Neutrophil (primary cell): Measurements from ENCODE around the gene RAB44.

Source experiments
- H3K27ac ChIP-seq: fragments of 200-600 bp; sonication (generic); 2 replicates; pipeline ENCODE4 v1.5.1; 2016; ENCODE audit warnings: mild to moderate bottlenecking, moderate library complexity
- H3K27me3 ChIP-seq: fragments of 200-600 bp; sonication (generic); 2 replicates; pipeline ENCODE4 v1.6.0; 2016; ENCODE audit warnings: mild to moderate bottlenecking
- H3K36me3 ChIP-seq: fragments of 200-600 bp; sonication (generic); 2 replicates; pipeline ENCODE4 v1.5.1; 2017
- H3K4me1 ChIP-seq, 2 experiments: fragments of 200-600 bp in 1 of 2; sonication (generic) in 1 of 2; 1 replicate in 1 of 2; 2 replicates in 1 of 2; pipeline versions ENCODE4 v1.5.1 to v1.6.1; 2013 to 2016; ENCODE audit warnings: low read depth in 1 of 2, low read length in 1 of 2, mild to moderate bottlenecking in 1 of 2, moderate library complexity in 1 of 2; ENCODE audit not compliant: control insufficient read depth in 1 of 2, insufficient read depth in 1 of 2
- H3K4me3 ChIP-seq, 2 experiments: fragments of 200-600 bp in 1 of 2; sonication (generic) in 1 of 2; 1 replicate in 1 of 2; 2 replicates in 1 of 2; pipeline ENCODE4 v1.5.1; 2013 to 2016; ENCODE audit warnings: low read depth in 1 of 2, low read length in 1 of 2, mild to moderate bottlenecking in 1 of 2, moderate library complexity in 1 of 2
- H3K9me3 ChIP-seq: fragments of 200-600 bp; sonication (generic); 2 replicates; pipeline ENCODE4 v1.5.1; 2016
- CTCF ChIP-seq: fragments of 200-600 bp; sonication (generic); IDR thresholded peaks from 2 replicates; pipeline ENCODE4 v1.5.1; 2016; ENCODE audit warnings: antibody characterized with exemption

Gene RAB44

DNA sequence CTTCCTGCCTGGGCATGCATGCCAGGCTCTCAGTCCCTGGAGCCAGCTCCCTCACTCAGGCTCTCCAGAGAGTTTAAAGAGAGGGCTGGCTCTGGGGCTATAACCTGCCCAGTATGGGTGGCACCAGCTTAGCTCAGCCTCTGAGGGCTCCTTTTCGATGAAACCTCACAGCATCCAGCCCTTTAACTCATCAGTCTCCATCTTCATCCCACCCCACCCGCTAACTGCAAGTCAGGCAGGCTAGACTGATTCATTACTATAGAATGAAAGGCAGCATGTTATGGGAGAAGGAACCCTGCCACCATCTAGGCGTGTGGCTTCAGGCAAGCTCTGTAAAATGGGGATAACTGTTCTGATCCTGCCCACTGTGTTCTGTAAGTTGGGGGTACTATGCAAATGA, 53.5 kb downstream of the RAB44 start:
- H3K9me3 ChIP-seq, result peaks cover 5% of the 10 kb centered on the region
- H3K4me3 ChIP-seq, result no peak overlapping the region
- H3K4me1 ChIP-seq, result peaks cover 7 to 8% of the 10 kb centered on the region in 2 experiments
- no peak overlapping the region for H3K27ac ChIP-seq
- peaks cover 10% of the 10 kb centered on the region for H3K27me3 ChIP-seq
- TF ChIP-seq CTCF, result no peak
- no peaks in the 10 kb centered on the region for H3K36me3 ChIP-seq

GRCh38 chr6:36751833-36752186, 54.2 kb downstream of the RAB44 start:
- H3K4me1 ChIP-seq, result peaks cover 7 to 8% of the 10 kb centered on the region in 2 experiments
- no peak overlapping the region for H3K27ac ChIP-seq
- H3K36me3 ChIP-seq, result no peaks in the 10 kb centered on the region
- peaks cover 3% of the 10 kb centered on the region for H3K27me3 ChIP-seq
- TF ChIP-seq CTCF, result no peak
- peaks cover 5% of the 10 kb centered on the region for H3K9me3 ChIP-seq
- no peak overlapping the region for H3K4me3 ChIP-seq

DNA sequence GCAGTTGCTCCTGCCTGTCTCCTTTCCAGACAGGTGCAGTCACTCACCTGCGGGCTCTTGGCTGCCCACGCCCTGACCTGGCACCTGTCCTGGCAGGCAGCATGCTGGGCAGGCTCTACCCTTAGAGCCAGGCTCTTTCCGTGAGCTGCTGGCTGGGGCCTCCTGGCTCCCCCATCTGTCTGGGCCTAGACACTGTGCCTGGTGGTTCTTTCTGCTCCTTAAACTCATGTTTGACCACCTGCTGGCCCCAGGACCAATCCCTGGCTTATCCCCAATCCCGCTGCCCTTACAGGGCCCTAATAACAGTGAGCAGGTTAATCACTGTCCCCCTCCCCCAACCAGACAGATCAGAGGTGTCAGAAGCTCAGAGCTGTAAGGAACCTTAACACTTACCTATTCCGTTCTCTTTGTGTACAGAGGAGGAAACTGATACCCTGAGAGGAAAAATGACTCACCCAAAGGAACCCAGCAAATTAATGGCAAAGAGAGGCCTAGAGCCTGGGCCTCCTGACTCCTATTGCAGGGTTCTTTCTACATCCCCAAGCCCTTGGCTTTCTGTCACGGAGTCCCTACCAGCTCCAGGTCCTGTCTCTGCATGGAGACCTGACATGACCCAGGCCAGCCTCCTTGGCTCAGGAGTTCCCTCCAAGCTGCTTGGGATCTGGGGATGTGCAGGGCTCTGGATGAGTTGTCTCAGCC, 54.7 kb downstream of the RAB44 start:
- Histone ChIP-seq H3K36me3 (no peaks in the 10 kb centered on the region), H3K4me1 (peaks cover 7 to 8% of the 10 kb centered on the region in 2 experiments), H3K27ac (no peak overlapping the region), H3K9me3 (peaks cover 5% of the 10 kb centered on the region), H3K27me3 (no peaks in the 10 kb centered on the region), H3K4me3 (no peak overlapping the region)
- TF ChIP-seq CTCF, result no peak

- no peak overlapping the region for H3K27ac ChIP-seq
- H3K4me1 ChIP-seq, result peaks cover 7 to 8% of the 10 kb centered on the region in 2 experiments
- no peaks in the 10 kb centered on the region for H3K36me3 ChIP-seq
- no peak for TF ChIP-seq CTCF
- no peak overlapping the region for H3K4me3 ChIP-seq
- peaks cover 5% of the 10 kb centered on the region for H3K9me3 ChIP-seq
- no peaks in the 10 kb centered on the region for H3K27me3 ChIP-seq
Measured at GRCh38 chr6:36752886-36753506, 55.4 kb downstream of the RAB44 start.

- no peaks in the 10 kb centered on the region for H3K36me3 ChIP-seq
- H3K27me3 ChIP-seq, result no peaks in the 10 kb centered on the region
- H3K27ac ChIP-seq, result no peak overlapping the region
Measured at GRCh38 chr6:36753671-36754405, 56.2 kb downstream of the RAB44 start.

More at GRCh38 chr6:36753671-36754405, 56.2 kb downstream of the RAB44 start:
- Histone ChIP-seq H3K4me3 (no peak overlapping the region), H3K4me1 (peaks cover 8% of the 10 kb centered on the region in 2 experiments), H3K9me3 (peaks cover 5% of the 10 kb centered on the region)
- TF ChIP-seq CTCF, result no peak
